NK-92 (cell line): Measurements from ENCODE around the gene AGFG2.

Source experiments
- DNase-seq: peaks from one replicate; lab custom pipeline; 2025; ENCODE audit not compliant: unreplicated experiment; lab: John Stamatoyannopoulos, UW

AGFG2 gene

GRCh38 chr7:100583132-100584053 is 44.4 kb downstream of the AGFG2 start:
- no peak for DNase-seq

- DNase-seq = no peak
Measured at GRCh38 chr7:100584054-100584682, 45.2 kb downstream of the AGFG2 start.

- DNase-seq = no peak
Measured at GRCh38 chr7:100584683-100585510, 45.9 kb downstream of the AGFG2 start.

GRCh38 chr7:100585511-100586265 is 46.7 kb downstream of the AGFG2 start, which contains the start of gene LRCH4:
Gene LRCH4 (minus strand): TSS chr7:100586129. CDS start chr7:100586100, 29 bp downstream.
- DNase-seq = no peak

- DNase-seq = peak; percentile 98
Measured at GRCh38 chr7:100586266-100587025, 47.4 kb downstream of the AGFG2 start, which contains the start of gene FBXO24. Gene FBXO24 (plus strand): TSS chr7:100586328. CDS start chr7:100586626, 298 bp downstream.

GRCh38 chr7:100588438-100588837 is 49.4 kb downstream of the AGFG2 start:
- no peak for DNase-seq

- DNase-seq = no peak
Measured at GRCh38 chr7:100589341-100589947, 50.4 kb downstream of the AGFG2 start.

- no peak for DNase-seq
Measured at GRCh38 chr7:100590077-100590737, 51.2 kb downstream of the AGFG2 start.

- DNase-seq = no peak
Measured at GRCh38 chr7:100591596-100591995, 52.6 kb downstream of the AGFG2 start.

- DNase-seq = no peak
Measured at GRCh38 chr7:100595188-100595587, 56.2 kb downstream of the AGFG2 start.

GRCh38 chr7:100598425-100598824 is 59.4 kb downstream of the AGFG2 start:
- DNase-seq = no peak

GRCh38 chr7:100599911-100600729 is 61.1 kb downstream of the AGFG2 start:
- no peak for DNase-seq

GRCh38 chr7:100600730-100601038 is 61.7 kb downstream of the AGFG2 start:
- no peak for DNase-seq

GRCh38 chr7:100602889-100603725 is 64.1 kb downstream of the AGFG2 start:
- no peak for DNase-seq

- DNase-seq = no peak
Measured at GRCh38 chr7:100603726-100604027, 64.7 kb downstream of the AGFG2 start.

GRCh38 chr7:100604028-100604975 is 65.3 kb downstream of the AGFG2 start:
- no peak for DNase-seq
